Mesendoderm (in vitro differentiated cells): ENCODE data around the gene IL15RA.

Experiments
- DNase-seq: peaks from one replicate; pipeline ENCODE4 v3.0.0; 2013
- H2AK5ac ChIP-seq: 2 replicates; pipeline ENCODE4 v1.6.1; 2013; ENCODE audit warnings: low read length, inconsistent platforms
- H2BK120ac ChIP-seq: 2 replicates; pipeline ENCODE4 v1.6.1; 2013; ENCODE audit warnings: low read depth, mild to moderate bottlenecking, low read length, moderate library complexity, mixed read lengths
- H2BK15ac ChIP-seq: replicated peaks from 2 replicates; pipeline ENCODE4 v1.6.1; 2013; ENCODE audit warnings: low read depth, mild to moderate bottlenecking, moderate library complexity
- H2BK5ac ChIP-seq: 2 replicates; pipeline ENCODE4 v1.6.1; 2013; ENCODE audit warnings: low read length, inconsistent platforms
- H3K18ac ChIP-seq: 2 replicates; pipeline ENCODE4 v1.6.1; 2013; ENCODE audit warnings: mild to moderate bottlenecking, low read length, mixed read lengths
- H3K23ac ChIP-seq: one replicate; pipeline ENCODE4 v1.6.1; 2013; ENCODE audit warnings: low read length
- H3K27ac ChIP-seq: 2 replicates; pipeline ENCODE4 v1.5.1; 2013; ENCODE audit warnings: low read depth, mild to moderate bottlenecking, inconsistent platforms, low read length, moderate library complexity
- H3K27me3 ChIP-seq: 2 replicates; pipeline ENCODE4 v1.6.1; 2013; ENCODE audit warnings: low read length, control low read depth, mild to moderate bottlenecking, inconsistent platforms; ENCODE audit not compliant: insufficient read depth, poor library complexity
- H3K36me3 ChIP-seq: 2 replicates; pipeline ENCODE4 v1.6.1; 2013; ENCODE audit warnings: low read length, inconsistent platforms; ENCODE audit not compliant: control insufficient read depth, insufficient read depth
- H3K4ac ChIP-seq: one replicate; pipeline ENCODE4 v1.6.1; 2013; ENCODE audit warnings: low read depth, mild to moderate bottlenecking, low read length, moderate library complexity
- H3K4me1 ChIP-seq: 2 replicates; pipeline ENCODE4 v1.6.1; 2013; ENCODE audit warnings: low read depth, low read length, inconsistent platforms; ENCODE audit not compliant: control insufficient read depth
- H3K4me2 ChIP-seq: 2 replicates; pipeline ENCODE4 v1.6.1; 2013; ENCODE audit warnings: low read length
- H3K4me3 ChIP-seq: 2 replicates; pipeline ENCODE4 v1.5.1; 2013; ENCODE audit warnings: mild to moderate bottlenecking, low read length
- H3K56ac ChIP-seq: one replicate; pipeline ENCODE4 v1.6.1; 2013; ENCODE audit warnings: low read length
- H3K79me1 ChIP-seq: 2 replicates; pipeline ENCODE4 v1.6.1; 2013; ENCODE audit warnings: low read length, inconsistent platforms
- H3K79me2 ChIP-seq: 2 replicates; pipeline ENCODE4 v1.6.1; 2013; ENCODE audit warnings: mild to moderate bottlenecking, low read length; ENCODE audit not compliant: control insufficient read depth, insufficient read depth
- H3K9ac ChIP-seq: 2 replicates; pipeline ENCODE4 v1.6.1; 2013; ENCODE audit warnings: low read length, inconsistent platforms
- H4K5ac ChIP-seq: one replicate; pipeline ENCODE4 v1.6.1; 2013; ENCODE audit warnings: low read length
- H4K8ac ChIP-seq: one replicate; pipeline ENCODE4 v1.6.1; 2013; ENCODE audit warnings: low read depth, mild to moderate bottlenecking, control low read depth, low read length, moderate library complexity
- WGBS: extraction: QIAGEN DNeasy Blood & Tissue Kit; methylation state at CpG from one replicate; pipeline ENCODE4 v1.1.7; 2013; ENCODE audit warnings: low lambda C conversion rate, missing lambda C conversion rate; ENCODE audit not compliant: insufficient coverage; ENCODE audit errors: extremely low coverage; 5-methylcytosine and 5-hydroxymethylcytosine counted together

The IL15RA gene

GRCh38 chr10:5937016-5937415, 40.3 kb downstream of the IL15RA start:
- DNase-seq: no peak
- H3K56ac ChIP-seq: no peak overlapping the region
- H4K5ac ChIP-seq: no peak overlapping the region
- no peaks in the 10 kb centered on the region for H3K79me2 ChIP-seq
- H3K27ac ChIP-seq: no peak overlapping the region
- H3K36me3 ChIP-seq: peaks cover 4% of the 10 kb centered on the region
- H3K4me1 ChIP-seq: no peaks in the 10 kb centered on the region
- no peak overlapping the region for H3K23ac ChIP-seq
- H3K4me3 ChIP-seq: no peak overlapping the region
- H3K4me2 ChIP-seq: no peak overlapping the region
- no peak overlapping the region for H3K9ac ChIP-seq
- H2AK5ac ChIP-seq: no peak overlapping the region
- H3K27me3 ChIP-seq: no peaks in the 10 kb centered on the region
- H2BK120ac ChIP-seq: no peak overlapping the region
- H3K79me1 ChIP-seq: no peaks in the 10 kb centered on the region
- H3K18ac ChIP-seq: no peak overlapping the region
- no peak overlapping the region for H3K4ac ChIP-seq
- H4K8ac ChIP-seq: no peak overlapping the region
- no CpG with 5 or more reads among the region's 18 CpGs for WGBS
- H2BK15ac ChIP-seq: no peak overlapping the region
- H2BK5ac ChIP-seq: no peak overlapping the region

DNA sequence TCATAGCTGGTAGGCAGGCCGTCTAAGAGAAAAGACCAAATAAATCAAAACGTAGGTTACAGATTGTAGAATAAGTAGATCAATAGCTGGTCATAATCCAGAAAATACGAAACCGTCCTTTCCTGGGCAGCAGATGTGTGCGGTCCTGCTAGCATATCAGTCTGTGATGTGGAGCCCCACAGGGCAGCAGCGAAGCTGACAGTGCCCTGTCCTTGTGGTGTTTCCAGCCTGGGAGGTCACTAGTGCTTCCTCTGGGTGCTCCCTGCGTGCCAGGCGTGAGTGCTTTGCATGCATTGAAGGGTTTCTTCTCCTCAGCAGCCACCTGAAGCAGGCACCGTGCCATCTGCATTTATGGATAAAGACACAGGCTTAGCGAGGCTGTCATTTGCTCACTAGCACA, 41.7 kb downstream of the IL15RA start:
- no CpG with 5 or more reads among the region's 10 CpGs for WGBS
- no peaks in the 10 kb centered on the region for H3K27me3 ChIP-seq

DNA sequence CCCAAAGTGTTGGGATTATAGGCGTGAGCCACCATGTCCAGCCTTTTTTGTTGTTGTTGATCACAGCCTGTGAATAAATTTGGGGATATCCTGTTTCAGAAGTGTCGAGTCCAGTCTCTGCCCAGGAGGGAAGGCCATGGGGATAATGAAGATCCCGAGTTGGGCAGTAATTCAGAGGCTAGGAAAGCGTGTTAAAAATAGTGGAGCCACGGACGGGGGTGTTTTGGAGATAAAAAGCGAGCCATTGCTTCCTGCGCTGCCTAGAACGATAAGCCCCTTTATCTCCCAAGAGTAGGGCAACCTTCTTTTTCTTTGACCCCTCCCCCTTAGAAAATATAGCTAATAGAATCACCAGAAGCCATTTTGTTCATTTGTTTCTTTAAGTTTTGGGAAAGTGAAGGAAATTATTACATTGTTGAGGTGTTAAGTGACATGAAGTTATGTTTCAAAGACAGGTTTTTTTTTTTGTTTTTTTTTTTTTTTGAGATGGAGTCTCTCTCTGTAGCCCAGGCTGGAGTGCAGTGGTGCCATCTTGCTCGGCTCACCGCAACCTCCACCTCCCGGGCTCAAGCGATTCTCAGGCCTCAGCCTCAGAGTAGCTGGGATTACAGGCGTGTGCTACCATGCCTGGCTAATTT, 43.3 kb downstream of the IL15RA start:
- Histone ChIP-seq H3K27ac (no peak overlapping the region), H3K79me1 (no peaks in the 10 kb centered on the region), H3K56ac (no peak overlapping the region), H3K4me2 (no peak overlapping the region), H3K4ac (no peak overlapping the region), H3K36me3 (peaks cover 10% of the 10 kb centered on the region), H3K9ac (no peak overlapping the region), H3K4me3 (no peak overlapping the region), H3K4me1 (no peaks in the 10 kb centered on the region), H2BK120ac (no peak overlapping the region), H3K79me2 (no peaks in the 10 kb centered on the region), H4K8ac (no peak overlapping the region), H2AK5ac (no peak overlapping the region), H3K18ac (no peak overlapping the region), H2BK15ac (no peak overlapping the region), H3K23ac (no peak overlapping the region), H4K5ac (no peak overlapping the region), H3K27me3 (no peaks in the 10 kb centered on the region), H2BK5ac (no peak overlapping the region)
- no CpG with 5 or more reads among the region's 14 CpGs for WGBS
- no peak for DNase-seq

More for the DNA sequence above, 41.7 kb downstream of the IL15RA start:
- no peak overlapping the region for H3K4me2 ChIP-seq
- no peak overlapping the region for H3K9ac ChIP-seq
- H3K79me2 ChIP-seq: no peaks in the 10 kb centered on the region
- no peak overlapping the region for H2BK5ac ChIP-seq
- no peaks in the 10 kb centered on the region for H3K79me1 ChIP-seq
- no peak overlapping the region for H3K4ac ChIP-seq
- no peak overlapping the region for H3K23ac ChIP-seq
- no peak overlapping the region for H3K4me3 ChIP-seq
- no peaks in the 10 kb centered on the region for H3K4me1 ChIP-seq
- no peak overlapping the region for H4K5ac ChIP-seq
- no peak for DNase-seq
- H3K18ac ChIP-seq: no peak overlapping the region
- no peak overlapping the region for H3K56ac ChIP-seq
- H4K8ac ChIP-seq: no peak overlapping the region
- no peak overlapping the region for H2AK5ac ChIP-seq
- H2BK120ac ChIP-seq: no peak overlapping the region
- H3K36me3 ChIP-seq: peaks cover 8% of the 10 kb centered on the region
- H3K27ac ChIP-seq: no peak overlapping the region
- H2BK15ac ChIP-seq: no peak overlapping the region

DNA sequence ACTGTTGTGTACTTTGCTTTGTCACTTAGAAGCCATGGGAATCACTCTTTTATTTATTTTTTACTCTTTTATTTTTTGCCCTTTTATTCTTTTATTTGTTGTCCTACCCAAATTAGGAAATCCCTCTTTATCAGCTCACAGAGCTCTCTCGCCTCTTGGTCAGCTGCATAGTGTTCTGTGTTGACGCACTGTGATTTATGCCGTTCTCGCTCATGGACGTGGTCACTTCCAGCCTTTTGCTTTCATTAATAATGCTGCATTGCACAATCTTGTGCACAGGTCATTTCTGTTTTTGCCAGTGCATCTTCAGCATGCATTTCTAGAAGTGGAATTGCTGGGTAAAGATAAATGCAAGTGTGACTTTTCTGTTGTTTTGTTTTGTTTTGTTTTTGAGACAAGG, 45.0 kb downstream of the IL15RA start:
- Histone ChIP-seq H3K79me1 (no peaks in the 10 kb centered on the region), H2AK5ac (no peak overlapping the region), H3K4me2 (no peak overlapping the region), H3K27ac (no peak overlapping the region), H4K5ac (no peak overlapping the region), H2BK120ac (no peak overlapping the region), H3K4ac (no peak overlapping the region), H3K4me1 (no peaks in the 10 kb centered on the region), H3K23ac (no peak overlapping the region), H3K9ac (no peak overlapping the region), H3K4me3 (no peak overlapping the region), H3K27me3 (no peaks in the 10 kb centered on the region), H4K8ac (no peak overlapping the region), H2BK5ac (no peak overlapping the region), H3K79me2 (no peaks in the 10 kb centered on the region), H3K36me3 (peaks cover 11% of the 10 kb centered on the region), H3K56ac (no peak overlapping the region), H2BK15ac (no peak overlapping the region), H3K18ac (no peak overlapping the region)
- no CpG with 5 or more reads among the region's 5 CpGs for WGBS
- no peak for DNase-seq

GRCh38 chr10:5930272-5930671, 47.1 kb downstream of the IL15RA start:
- H3K27me3 ChIP-seq: no peaks in the 10 kb centered on the region
- H2BK5ac ChIP-seq: no peak overlapping the region
- H2BK120ac ChIP-seq: no peak overlapping the region
- H3K9ac ChIP-seq: no peak overlapping the region
- no peak overlapping the region for H3K56ac ChIP-seq
- H3K27ac ChIP-seq: no peak overlapping the region
- WGBS: no CpG with 5 or more reads among the region's 11 CpGs
- H2BK15ac ChIP-seq: no peak overlapping the region
- no peak overlapping the region for H4K8ac ChIP-seq
- H3K23ac ChIP-seq: no peak overlapping the region
- peaks cover 11% of the 10 kb centered on the region for H3K36me3 ChIP-seq
- H3K18ac ChIP-seq: no peak overlapping the region
- H3K4me3 ChIP-seq: no peak overlapping the region
- DNase-seq: no peak
- H3K4ac ChIP-seq: no peak overlapping the region
- H3K4me2 ChIP-seq: no peak overlapping the region
- H3K79me2 ChIP-seq: no peaks in the 10 kb centered on the region
- H2AK5ac ChIP-seq: no peak overlapping the region
- no peak overlapping the region for H4K5ac ChIP-seq
- no peaks in the 10 kb centered on the region for H3K79me1 ChIP-seq
- H3K4me1 ChIP-seq: no peaks in the 10 kb centered on the region

DNA sequence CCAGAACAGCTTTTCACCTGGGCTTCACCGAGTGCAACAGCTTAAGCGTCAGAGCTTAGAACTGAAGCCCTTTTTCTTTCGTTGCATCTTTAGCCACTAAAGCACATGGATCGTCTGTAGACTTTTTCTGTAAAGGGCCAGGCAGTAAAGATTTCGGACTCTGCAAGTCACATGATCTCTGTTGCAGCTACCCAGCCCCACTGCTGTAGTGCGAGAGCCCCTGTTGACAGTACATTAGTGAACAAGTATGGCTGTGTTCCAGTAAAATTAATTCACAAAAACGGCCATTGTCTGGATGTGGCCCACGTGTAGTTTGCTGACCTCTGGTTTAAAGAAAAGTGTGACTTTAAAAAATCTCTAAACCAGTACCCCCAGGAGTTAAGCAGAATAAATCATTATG, 47.9 kb downstream of the IL15RA start:
- Histone ChIP-seq H3K18ac (no peak overlapping the region), H3K23ac (no peak overlapping the region), H2BK15ac (no peak overlapping the region), H3K4me2 (no peak overlapping the region), H3K79me1 (no peaks in the 10 kb centered on the region), H3K4ac (no peak overlapping the region), H3K27ac (no peak overlapping the region), H3K36me3 (peaks cover 14% of the 10 kb centered on the region), H2BK5ac (no peak overlapping the region), H3K79me2 (no peaks in the 10 kb centered on the region), H2AK5ac (no peak overlapping the region), H2BK120ac (no peak overlapping the region), H3K56ac (no peak overlapping the region), H4K5ac (no peak overlapping the region), H3K4me3 (no peak overlapping the region), H3K4me1 (no peaks in the 10 kb centered on the region), H4K8ac (no peak overlapping the region), H3K27me3 (no peaks in the 10 kb centered on the region), H3K9ac (no peak overlapping the region)
- no peak for DNase-seq
- no CpG with 5 or more reads among the region's 8 CpGs for WGBS
